Jurkat, Clone E6-1 (cell line): ENCODE results near the gene MAPK12.
A peak's percentile ranks its signal among the peaks of the same experiment; 100 is the strongest.

Experiments
- DNase-seq: peaks from one replicate; pipeline ENCODE4 v3.0.0-alpha.2; 2011; ENCODE audit warnings: low read depth, low spot score
- H3K4me3 ChIP-seq: 2 replicates; pipeline ENCODE4 v1.5.1; 2011; ENCODE audit warnings: mild to moderate bottlenecking, low read length, control low read depth, moderate library complexity

The MAPK12 gene

GRCh38 chr22:50258361-50259292 lies 2.9 kb downstream of the MAPK12 start:
- DNase-seq = no peak
- no peak overlapping the region for H3K4me3 ChIP-seq

GRCh38 chr22:50257451-50258360 lies 3.8 kb downstream of the MAPK12 start:
- DNase-seq = no peak
- H3K4me3 ChIP-seq = no peak overlapping the region

GRCh38 chr22:50257041-50257440 lies 4.4 kb downstream of the MAPK12 start:
- no peak overlapping the region for H3K4me3 ChIP-seq
- no peak for DNase-seq

GRCh38 chr22:50256258-50256862 lies 5.1 kb downstream of the MAPK12 start:
- H3K4me3 ChIP-seq = no peak overlapping the region
- DNase-seq = no peak

GRCh38 chr22:50255607-50256006 lies 5.9 kb downstream of the MAPK12 start:
- no peak for DNase-seq
- H3K4me3 ChIP-seq = no peak overlapping the region

GRCh38 chr22:50255099-50255498 lies 6.4 kb downstream of the MAPK12 start:
- no peak for DNase-seq
- no peak overlapping the region for H3K4me3 ChIP-seq

- no peak overlapping the region for H3K4me3 ChIP-seq
- DNase-seq = no peak
These were observed 7.5 kb downstream of the MAPK12 start for GRCh38 chr22:50253941-50254340.

GRCh38 chr22:50253046-50253915 lies 8.2 kb downstream of the MAPK12 start:
- no peak for DNase-seq
- no peak overlapping the region for H3K4me3 ChIP-seq

- no peak overlapping the region for H3K4me3 ChIP-seq
- peak; percentile 26 for DNase-seq
These were observed 9.1 kb downstream of the MAPK12 start for GRCh38 chr22:50252082-50253045.

GRCh38 chr22:50251477-50252081 lies 9.9 kb downstream of the MAPK12 start:
- DNase-seq = no peak
- H3K4me3 ChIP-seq = peak overlapping the region; percentile 86

GRCh38 chr22:50250555-50251476 lies 10.7 kb downstream of the MAPK12 start, which contains the start of gene HDAC10:
TSS of gene HDAC10 (minus strand) at chr22:50251265. CDS start at chr22:50251032, 233 bp downstream.
- peak; percentile 66 for DNase-seq
- peak within 1 kb of the TSS; percentile 86 for H3K4me3 ChIP-seq

GRCh38 chr22:50250249-50250554 lies 11.3 kb downstream of the MAPK12 start:
- no peak for DNase-seq

GRCh38 chr22:50249341-50250248 lies 11.9 kb downstream of the MAPK12 start:
- DNase-seq = no peak
- peak overlapping the region; percentile 86 for H3K4me3 ChIP-seq

More at GRCh38 chr22:50250249-50250554, 11.3 kb downstream of the MAPK12 start:
- peak overlapping the region; percentile 86 for H3K4me3 ChIP-seq

- DNase-seq = no peak
These were observed 13.0 kb downstream of the MAPK12 start for GRCh38 chr22:50248196-50249081.

More at GRCh38 chr22:50248196-50249081, 13.0 kb downstream of the MAPK12 start:
- no peak overlapping the region for H3K4me3 ChIP-seq
